K562 (cell line): ENCODE results near the gene RAB24.
A peak's percentile ranks its signal among the peaks of the same experiment; 100 is the strongest.

Source experiments
- BDP1 ChIP-seq: IDR thresholded peaks from 3 replicates; pipeline ENCODE4 v1.6.1; 2011; ENCODE audit not compliant: insufficient read length, insufficient read depth
- BRCA1 ChIP-seq, 2 experiments: fragments of 450-650 bp in 1 of 2; sonication (generic) in 1 of 2; formaldehyde crosslinking in 1 of 2; IDR thresholded peaks; 2 replicates each; pipeline versions ENCODE4 v1.5.0 to v1.6.1; 2017 to 2020; ENCODE audit warnings: mild to moderate bottlenecking in 1 of 2, missing genetic modification reagents in 1 of 2
- CBX8 ChIP-seq: fragments of 200-600 bp; sonication (generic); IDR thresholded peaks from 2 replicates; pipeline ENCODE4 v1.6.1; 2012; ENCODE audit warnings: borderline replicate concordance, mixed run types, low read depth, mild to moderate bottlenecking, moderate library complexity, mixed read lengths, low read length, control low read depth, inconsistent platforms; ENCODE audit not compliant: poor library complexity, severe bottlenecking; ENCODE audit errors: extremely low read depth
- CEBPB ChIP-seq: fragments of 450-650 bp; IDR thresholded peaks from 2 replicates; pipeline ENCODE4 v1.6.1; 2016; ENCODE audit warnings: missing genetic modification characterization, missing compliant biosample characterization
- CREM ChIP-seq: IDR thresholded peaks from 2 replicates; pipeline ENCODE4 v1.6.1; 2014; ENCODE audit warnings: antibody characterized with exemption, low read depth
- CTCF ChIP-seq, 3 experiments: IDR thresholded peaks in 2 of 3; conservative IDR thresholded peaks in 1 of 3; 2 replicates each; pipeline ENCODE4 v1.5.1; 2011 to 2012; ENCODE audit warnings: low read length in 3 of 3, mild to moderate bottlenecking in 3 of 3, control low read depth in 2 of 3, improper control_type of control experiment in 1 of 3, inconsistent platforms in 1 of 3, low read depth in 1 of 3, mixed read lengths in 1 of 3, moderate library complexity in 1 of 3; ENCODE audit not compliant: insufficient read depth in 2 of 3
- GABPA ChIP-seq: fragments of 200-800 bp; sonication (Bioruptor generic); conservative IDR thresholded peaks from 2 replicates; pipeline ENCODE4 v1.6.1; 2016; ENCODE audit warnings: low read depth, missing genetic modification characterization, missing compliant biosample characterization
- POLR2A ChIP-seq: fragments of 450-650 bp; conservative IDR thresholded peaks from 2 replicates; pipeline ENCODE4 v1.6.1; 2016
- ZEB2 ChIP-seq: fragments of 450-650 bp; IDR thresholded peaks from 2 replicates; pipeline ENCODE4 v1.6.1; 2016
- ZNF140 ChIP-seq: fragments of 250-450 bp; sonication (Bioruptor Pico); IDR thresholded peaks from 2 replicates; pipeline ENCODE4 v1.8.0; 2021; ENCODE audit warnings: moderate library complexity, mild to moderate bottlenecking, inconsistent platforms
- ZNF274 ChIP-seq: IDR thresholded peaks from 2 replicates; pipeline ENCODE4 v1.6.1; 2011; ENCODE audit warnings: low read depth, mild to moderate bottlenecking, low read length, moderate library complexity, borderline replicate concordance

- no peak for TF ChIP-seq BRCA1 (IDR thresholded peaks at IDR 0.05)
- no peak for TF ChIP-seq BRCA1 (CRISPR knock-in tag; IDR thresholded peaks at IDR 0.05)
- peak; percentile 91 for TF ChIP-seq POLR2A
- peak; percentile 88 for TF ChIP-seq CREM
- no peak for TF ChIP-seq BDP1
- no peak for TF ChIP-seq ZNF140 (CRISPR knock-in tag)
- no peak for TF ChIP-seq CTCF (IDR thresholded peaks at IDR 0.05 in 2 of 3, conservative IDR thresholded peaks at IDR 0.05 in 1 of 3; ENCODE audit: insufficient read depth in 2 of 3, low read depth in 1 of 3, low read length in 3 of 3)
- TF ChIP-seq ZNF274: no peak
- TF ChIP-seq GABPA (tag): peak; percentile 100
- no peak for TF ChIP-seq CBX8
- TF ChIP-seq CEBPB (tag): no peak
- TF ChIP-seq ZEB2: peak; percentile 98
Observed at GRCh38 chr5:177351392-177352329, 48.1 kb upstream of the RAB24 start, which contains the start of gene LMAN2.
